Stimulated activated CD4-positive, alpha-beta T cell treated with anti-CD3 and anti-CD28 coated beads, Interleukin-2, amount 100 ng/mL, for 48 hours (primary cell): ENCODE data around the gene CTSH.
"Not testable (repeated sequence)": the region's sequence is repeated elsewhere in the genome, so short reads cannot be mapped to it uniquely, and the experiment has no call there.

ENCODE experiments used
- DNase-seq, 2 donors: peaks; one replicate each; pipeline ENCODE4 v3.0.0-alpha.2; 2020

CTSH gene

DNA sequence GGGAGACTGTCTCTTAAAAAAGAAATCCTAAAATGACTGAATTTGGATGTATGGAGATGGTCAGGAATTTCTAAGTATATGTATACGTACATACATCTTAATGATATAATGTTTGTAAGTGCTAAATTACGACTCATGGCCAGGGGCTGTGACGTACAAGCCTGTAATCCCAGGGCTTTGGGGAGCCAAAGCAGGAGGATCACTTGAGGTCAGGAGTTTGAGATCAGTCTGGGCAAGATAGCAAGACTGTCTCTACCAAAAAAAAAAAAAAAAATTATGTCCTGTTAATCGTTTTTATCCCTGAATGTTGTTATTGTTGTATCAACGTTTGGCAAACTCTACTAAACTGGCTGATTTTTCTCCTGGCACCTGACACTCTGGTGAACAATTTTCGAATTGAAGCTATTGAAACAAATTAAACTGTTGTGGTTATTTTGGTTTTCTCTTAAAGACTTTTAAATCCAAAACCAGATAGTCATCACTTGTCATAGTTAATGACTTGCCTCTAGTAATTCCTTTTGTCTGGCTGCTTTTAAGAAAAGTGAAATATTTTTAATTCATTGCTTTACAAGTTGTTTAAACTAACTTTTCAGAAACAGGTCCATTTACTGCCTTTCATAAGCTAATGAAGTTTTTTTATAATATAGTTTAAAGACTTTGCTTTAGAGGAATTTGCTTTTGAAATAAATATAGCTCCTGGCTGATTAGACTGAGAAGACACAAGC lies 65.2 kb downstream of the CTSH start:
- DNase-seq, result no peak

DNA sequence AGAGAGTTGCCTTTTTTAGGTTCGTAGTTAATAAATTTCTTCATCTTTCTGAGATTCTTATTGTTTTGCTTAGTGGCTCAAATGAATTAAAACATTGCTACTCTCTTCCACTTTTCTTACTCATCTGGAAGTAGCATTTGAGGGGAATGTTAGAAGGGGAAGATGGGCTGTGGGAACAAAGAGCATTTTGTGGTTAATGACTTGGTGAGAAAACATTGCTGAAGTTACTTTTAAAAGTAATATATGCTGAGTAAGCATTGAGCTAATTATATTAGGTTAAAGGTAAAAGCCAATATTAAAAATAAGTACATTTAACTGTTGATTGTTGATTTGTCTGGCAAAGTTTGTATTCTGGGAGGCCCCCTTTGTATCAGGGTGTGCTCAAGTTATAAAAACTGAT lies 66.5 kb downstream of the CTSH start:
- no peak for DNase-seq

DNA sequence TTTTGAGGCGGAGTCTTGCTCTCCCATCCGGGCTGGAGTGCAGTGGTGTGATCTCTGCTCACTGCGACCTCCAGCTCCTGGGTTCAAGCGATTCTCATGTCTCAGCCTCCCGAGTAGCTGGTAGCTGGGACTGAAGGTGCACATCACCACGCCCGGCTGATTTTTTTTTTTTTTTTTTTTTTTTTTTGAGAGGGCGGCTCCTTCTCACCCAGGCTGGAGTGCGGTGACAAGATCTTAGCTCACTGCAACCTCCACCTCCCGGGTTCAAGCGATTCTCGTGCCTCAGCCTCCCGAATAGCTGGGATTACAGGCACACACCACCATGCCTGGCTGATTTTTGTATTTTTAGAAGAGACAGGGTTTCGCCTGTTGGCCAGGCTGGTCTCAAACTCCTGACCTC lies 67.9 kb downstream of the CTSH start:
- DNase-seq, result not testable (repeated sequence)

DNA sequence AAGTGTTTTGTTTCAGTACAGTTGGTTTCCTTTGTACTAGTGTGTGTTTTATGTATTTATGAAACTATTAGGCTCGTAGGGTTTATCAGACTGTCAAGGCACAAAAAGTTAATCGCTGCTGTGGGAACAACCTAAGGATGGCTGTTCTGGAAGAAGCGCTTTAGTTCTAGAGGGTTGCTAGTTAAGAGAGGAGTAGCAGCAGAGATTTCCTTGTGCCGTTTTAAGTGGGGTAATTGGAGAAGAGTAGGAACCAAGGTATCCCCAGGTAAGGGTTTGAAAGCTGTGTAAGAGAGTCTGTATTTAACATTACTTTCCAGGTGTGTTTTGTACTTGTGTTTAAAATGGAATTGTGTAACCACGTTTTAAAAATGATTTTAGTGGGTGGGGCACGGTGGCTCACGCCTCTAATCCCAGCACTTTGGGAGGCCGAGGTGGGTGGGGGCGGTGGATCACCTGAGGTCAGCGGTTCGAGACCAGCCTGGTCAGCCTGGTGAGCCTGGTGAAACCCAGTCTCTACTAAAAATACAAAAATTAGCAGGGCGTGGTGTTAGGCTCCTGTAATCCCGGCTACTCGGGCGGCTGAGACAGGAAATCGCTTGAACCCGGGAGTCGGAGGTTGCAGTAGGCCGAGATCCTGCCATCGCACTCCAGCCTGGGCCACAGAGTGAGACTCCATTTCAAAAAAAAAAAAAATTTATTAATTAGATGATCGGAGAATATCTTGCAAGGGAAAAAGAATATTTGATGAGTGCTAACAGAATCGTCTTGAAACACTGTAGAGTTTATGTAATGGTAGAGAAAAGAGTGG lies 69.5 kb downstream of the CTSH start:
- no peak for DNase-seq

DNA sequence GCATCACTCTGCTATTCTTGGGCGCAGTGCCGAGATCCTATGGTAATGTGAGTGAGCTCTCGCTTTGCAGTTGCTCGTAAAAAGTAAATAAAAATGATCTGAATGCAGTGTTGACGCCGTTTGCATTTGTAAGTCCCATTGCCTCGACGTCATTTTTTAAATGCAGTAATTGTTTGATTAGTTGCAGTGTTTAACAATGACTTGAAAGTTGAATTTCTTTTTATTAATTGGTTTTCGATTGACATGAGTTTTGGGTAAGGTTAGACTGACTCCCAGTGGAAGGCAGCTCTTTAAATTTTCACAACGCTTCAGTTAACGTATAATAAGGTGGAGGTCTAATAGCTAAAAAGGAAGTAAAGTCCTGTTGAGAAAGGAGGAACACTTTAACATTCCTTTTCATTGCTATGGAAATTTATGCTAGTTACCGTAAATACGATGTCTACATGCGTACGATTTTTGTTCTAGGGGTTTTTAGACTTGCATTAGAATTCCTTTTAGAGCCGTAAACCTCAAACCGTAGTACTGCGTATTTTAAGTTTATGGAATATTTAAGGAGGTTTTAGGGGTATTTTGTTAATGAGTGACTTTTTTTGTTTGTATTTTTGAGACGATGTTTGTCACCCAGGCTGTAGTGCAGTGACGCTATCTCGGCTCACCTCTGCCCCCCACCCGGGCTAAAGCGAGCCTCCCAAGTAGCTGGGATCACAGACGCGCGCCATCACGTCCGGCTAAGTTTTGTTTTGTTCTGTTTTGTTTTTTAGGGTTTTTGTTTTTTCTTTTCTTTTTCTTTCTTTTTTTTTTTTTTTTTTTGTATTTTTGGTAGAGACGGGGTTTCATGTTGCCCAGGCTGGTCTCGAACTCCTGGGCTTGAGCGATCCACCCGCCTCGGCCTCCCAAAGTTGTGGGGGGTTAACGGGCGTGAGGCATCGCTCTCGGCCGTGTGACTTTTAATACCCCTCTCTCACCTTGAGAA lies 70.8 kb downstream of the CTSH start:
- DNase-seq, result peak in 1 of 2 donors; percentile 19

DNA sequence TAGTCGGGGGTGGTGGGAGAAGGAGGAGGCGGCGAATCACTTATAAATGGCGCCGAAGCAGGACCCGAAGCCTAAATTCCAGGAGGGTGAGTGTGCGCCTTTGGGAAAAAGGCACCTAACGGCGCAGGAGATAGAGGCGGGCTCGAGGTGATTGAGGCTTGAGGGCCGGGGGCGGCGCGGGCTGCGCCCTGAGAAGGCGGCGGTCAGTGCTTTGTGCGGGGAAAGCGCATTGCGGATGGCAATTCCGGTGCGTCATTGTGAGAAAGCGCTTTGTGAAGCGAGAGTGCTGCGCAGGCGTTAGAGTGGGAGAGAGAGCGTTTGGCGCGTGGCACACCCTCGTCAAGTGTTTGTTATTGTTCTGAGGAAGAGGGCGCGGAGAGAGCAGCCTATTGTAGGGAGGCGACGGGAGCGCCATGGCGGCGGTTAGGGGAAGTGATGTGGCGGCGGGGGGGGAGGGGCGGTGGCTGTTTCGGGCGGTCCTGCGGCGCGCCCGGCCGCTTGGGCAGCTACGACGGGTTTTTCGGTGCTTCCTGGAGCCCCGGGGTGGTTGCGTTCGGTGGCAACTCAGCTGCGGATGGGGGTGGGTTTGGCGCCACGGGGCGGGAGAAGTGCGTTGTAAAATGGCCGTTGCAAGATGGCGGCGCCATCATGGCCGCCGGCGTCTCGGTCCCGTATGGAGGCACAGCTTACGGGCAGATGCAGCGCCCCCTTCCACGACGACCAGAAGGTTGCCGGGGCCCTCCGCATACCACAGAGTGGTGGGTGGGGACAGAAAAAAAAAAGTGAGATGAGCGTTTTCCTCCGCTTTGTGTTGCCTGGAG lies 71.7 kb downstream of the CTSH start:
- peak; percentile 83 for DNase-seq

DNA sequence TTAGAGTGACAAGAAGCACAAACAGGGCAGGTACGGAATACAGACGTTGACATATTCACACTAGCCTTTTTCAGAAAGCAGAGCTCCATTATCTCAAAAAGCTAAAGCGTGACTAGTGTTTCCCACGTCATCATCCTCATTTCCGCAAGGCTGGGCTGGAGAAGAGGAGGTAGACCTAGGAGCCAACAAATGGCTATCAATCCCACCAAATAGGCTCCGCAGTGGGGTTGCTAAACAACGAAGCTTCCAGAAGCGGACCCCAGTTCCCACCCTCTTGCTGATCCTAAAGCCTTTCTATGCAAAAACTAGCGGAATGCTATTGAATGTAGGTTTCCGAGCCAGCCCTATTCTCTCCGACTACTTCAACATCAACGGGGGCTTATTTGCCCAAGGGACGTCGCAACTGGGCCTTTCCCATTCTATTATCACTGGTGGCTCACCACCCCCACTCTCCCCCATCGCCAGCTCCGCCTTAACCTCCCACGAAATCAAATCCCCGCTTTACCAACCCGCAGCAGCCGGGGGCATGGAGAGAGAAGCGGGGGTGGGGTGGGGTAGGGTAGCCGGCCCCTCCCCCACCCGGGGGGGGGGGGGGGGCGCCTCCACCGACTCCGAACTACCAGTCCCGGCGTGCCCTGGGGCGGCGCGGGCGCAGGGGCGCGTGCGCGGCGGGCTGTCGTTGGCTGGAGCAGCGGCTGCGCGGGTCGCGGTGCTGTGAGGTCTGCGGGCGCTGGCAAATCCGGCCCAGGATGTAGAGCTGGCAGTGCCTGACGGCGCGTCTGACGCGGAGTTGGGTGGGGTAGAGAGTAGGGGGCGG lies 72.5 kb downstream of the CTSH start, which contains the start of gene MORF4L1:
Gene MORF4L1, plus strand, starts transcription at position 736 of the 817 bp plus-strand sequence. CDS start 128 bp downstream, outside the sequence.
- peak; percentile 87 to 92 for DNase-seq

DNA sequence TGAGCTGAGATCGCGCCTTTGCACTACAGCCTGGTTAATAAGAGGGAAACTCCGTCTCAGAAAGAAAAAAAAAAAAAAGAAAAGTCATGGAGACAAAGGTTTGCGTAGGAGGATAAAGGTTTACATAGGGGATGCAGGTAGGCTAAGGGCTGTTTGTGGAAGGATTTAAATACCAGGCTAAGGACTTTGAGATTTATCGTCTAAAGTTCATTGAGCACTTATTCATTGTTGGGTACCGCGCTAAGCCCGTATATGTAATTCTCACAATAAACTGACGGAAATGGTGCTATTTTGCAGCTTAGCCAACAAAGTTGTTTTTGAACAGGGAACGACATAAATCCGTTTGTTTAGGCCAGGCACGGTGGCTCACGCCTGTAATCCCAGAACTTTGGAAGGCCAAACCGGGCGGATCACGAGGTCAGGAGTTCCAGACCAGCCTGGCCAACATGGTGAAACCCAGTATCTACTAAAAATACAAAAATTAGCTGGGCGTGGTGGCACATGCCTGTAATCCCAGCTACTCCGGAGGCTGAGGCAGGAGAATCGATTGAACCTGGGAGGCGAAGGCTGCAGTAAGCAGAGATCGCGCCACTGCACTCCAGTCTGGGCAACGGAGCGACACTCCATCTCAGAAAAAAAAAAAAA lies 73.2 kb downstream of the CTSH start:
- DNase-seq, result not testable (repeated sequence)
